NOMO-1 (cell line): Measurements from ENCODE around the gene NAA35.
"Not testable (repeated sequence)": the region's sequence is repeated elsewhere in the genome, so short reads cannot be mapped to it uniquely, and the experiment has no call there.

Experiments
- DNase-seq, 2 experiments: peaks; one replicate each; lab custom pipeline; 2025; ENCODE audit not compliant: unreplicated experiment in 2 of 2; lab: John Stamatoyannopoulos, UW

Gene NAA35

DNA sequence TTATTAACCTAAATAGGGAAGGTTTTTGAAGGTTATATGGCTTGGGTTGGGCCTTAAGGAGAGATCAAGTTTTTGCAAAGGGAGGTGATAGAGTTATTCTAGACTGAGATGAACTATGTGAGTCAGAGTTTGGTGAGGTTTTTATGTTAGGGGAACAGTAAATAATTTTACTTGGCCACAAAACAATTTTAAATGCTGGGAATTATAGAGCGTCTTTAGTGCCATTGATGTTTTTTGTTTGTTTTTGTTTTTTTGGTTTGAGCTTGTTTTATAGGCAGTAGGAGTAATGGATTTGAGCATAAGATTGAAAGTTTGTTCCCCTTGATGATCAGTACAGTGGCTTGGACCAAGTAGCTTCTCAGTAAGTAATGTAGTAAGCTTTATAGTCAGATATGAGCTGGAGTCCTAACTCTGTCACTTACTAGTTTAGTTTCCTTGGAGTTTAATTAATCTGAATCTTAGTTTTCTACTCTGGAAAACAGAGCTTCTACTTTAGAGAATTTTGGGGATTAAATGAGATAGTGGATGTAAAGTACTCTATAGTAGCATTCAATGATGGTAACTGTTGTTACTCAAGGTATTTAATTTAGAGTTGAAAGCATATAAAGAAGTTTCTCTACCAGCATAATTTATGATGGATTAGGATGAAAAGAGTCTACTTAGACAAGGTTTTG, 2.9 kb downstream of the NAA35 start:
- DNase-seq, result no peak

DNA sequence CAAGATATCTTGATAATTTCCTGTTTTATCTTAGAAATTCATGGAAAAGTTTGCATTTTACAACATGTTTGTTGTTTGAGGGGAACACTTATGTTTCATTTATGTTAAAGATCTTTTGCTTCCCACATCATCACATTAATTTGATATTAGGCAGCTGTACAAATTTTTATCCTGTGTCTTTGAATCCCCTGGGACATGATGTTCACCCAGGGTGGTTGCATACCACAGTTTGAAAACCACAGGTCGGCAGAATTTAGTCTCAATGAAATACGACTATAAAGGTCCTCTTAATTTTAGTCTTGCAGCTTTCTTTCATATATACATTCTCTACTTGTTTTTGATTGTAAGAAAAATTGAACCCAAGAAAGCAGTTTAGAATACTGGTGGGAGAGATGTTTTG, 3.7 kb downstream of the NAA35 start:
- no peak for DNase-seq

DNA sequence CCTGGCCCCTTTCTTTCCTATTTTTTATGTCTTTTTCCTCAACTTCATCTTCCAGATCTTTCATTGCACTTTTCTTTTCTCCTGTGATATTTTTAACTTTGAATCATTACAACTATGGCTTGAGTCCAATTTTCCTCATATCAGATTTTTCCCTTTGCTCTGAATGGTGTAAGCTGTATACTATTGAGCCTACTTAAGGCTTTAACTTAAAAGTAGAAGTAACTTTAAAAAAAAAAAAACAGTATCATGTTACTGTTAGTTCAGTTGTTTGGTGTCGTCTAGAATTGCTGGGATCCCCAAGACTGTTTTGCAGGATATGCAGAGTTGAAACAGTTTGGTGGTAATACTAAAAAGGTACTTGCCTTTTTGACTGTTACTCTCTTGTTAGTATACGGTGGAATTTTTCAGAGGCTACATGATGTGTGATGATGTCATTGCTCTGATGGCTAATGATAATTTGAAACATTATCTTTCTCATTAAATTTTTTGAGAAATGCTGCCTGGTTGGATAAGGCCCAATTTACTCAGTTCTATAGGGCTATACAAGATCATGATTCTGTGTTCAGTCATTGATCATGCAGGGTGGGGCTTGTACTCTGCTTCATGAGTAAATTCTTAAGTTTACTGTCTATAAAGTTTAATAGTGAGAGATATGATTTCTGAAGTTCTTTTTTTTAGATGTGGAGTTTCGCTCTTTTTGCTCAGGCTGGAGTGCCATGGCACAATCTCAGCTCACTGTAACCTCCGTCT, 8.8 kb downstream of the NAA35 start:
- no peak for DNase-seq

DNA sequence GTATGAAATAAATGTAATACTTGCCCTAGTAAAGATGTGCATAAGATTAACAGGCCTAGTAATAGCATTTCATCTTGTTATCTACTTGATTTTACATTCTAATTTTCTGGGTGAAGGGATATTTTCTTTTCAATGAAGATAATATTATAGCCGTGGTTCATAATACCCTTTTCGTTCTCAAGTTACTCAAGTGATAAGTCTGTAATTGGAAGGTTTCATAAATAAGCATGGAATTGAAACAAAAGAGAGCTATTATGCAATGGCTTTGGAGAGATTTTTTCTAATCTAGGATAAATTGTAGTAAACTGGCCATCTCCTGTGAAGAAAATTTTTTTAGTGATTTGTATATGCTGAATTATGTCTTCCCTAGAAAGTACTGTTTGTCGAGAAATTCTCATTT, 19.0 kb downstream of the NAA35 start:
- no peak for DNase-seq

DNA sequence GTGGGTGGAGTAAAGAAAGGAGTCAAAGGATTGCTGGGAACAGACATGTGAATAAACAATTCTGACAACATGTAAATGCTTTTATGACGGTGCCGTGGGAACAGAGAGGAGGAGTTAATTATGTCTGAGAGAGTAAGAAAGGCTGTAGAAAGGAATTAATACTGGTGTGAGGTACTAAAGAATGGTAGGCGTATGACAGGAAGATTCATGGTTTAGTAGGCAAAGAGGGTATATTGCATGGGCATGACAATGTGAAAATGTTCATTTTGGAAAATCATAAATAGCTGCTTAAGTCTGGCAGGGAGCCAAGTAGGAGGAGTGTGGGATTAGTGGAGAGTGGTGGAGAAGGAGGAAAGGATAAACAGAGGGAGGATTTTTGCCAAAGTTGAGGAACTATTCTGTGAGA, 19.7 kb downstream of the NAA35 start:
- DNase-seq, result no peak

DNA sequence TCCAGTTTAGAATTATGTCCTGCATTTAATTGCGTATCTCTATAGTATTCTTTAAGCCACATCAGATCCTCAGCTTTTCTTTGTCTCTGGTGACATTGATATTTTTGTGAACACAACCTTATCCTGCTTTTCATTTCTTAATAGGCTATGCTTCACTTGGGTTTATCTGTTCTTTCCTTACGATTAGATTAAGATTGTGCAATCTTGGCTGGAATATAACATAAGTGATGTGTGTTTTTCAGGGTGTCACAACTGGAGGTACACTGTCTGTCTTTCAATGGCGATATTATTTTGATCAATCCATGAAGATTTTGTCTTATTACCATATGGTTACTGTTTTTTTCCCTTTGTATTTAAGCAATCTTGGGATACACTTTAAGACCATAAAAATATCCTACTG, 23.6 kb downstream of the NAA35 start:
- DNase-seq, result no peak

DNA sequence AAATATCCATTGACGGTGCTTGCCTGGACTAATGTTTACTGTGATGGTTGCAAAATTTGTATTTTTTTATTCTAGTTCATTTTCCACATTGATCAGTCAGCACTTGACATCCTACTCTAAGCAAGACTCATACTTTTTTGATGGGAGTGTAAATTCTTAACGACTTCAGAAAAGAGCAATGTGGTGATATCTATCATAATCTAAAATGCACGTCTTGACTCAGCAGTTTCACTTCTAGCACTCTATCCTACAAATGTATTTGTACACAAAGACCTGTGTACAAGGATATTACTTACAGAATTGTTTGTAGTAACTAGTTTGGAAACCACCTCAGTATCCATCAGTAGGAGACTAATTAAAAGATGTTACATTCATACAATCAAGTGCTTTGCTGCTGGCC, 24.0 kb downstream of the NAA35 start:
- DNase-seq, result no peak

DNA sequence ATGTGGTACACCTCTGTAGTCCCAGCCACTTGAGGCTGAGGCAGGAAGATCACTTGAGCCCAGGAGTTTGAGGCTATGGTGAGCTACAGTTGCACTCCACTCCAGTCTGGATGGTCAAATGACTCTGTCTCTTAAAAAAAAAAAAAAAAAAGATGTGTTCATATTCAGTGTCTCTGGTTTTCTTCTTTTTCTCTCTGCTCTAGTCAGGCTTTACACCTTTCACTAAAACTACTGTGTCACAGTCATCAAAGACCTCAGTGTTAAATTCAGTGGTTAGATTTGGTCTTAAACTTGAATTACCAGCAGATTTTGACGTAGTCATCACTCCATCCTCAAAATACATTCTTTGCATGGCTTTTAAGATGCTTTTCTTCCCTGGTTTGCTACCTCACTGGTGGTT, 28.8 kb downstream of the NAA35 start:
- DNase-seq, result no peak

DNA sequence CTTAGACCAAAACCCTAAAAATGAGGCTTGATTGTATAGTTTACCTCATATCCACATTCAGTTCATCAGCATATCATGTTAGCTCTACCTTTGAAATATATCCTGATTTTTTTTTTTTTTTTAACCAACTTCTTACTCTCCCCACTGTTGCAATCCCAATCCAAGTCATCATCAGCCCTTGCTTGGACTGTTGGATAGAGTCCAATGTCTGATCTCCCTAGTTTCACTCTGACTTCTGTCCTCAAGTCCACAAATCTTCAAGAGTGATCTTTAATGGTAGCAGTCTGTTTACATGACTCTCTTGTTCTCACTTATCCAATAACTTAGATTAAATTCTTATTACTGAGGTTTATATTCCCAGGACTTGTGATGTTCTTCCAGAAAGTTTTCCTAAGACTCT, 30.8 kb downstream of the NAA35 start:
- DNase-seq, result no peak

DNA sequence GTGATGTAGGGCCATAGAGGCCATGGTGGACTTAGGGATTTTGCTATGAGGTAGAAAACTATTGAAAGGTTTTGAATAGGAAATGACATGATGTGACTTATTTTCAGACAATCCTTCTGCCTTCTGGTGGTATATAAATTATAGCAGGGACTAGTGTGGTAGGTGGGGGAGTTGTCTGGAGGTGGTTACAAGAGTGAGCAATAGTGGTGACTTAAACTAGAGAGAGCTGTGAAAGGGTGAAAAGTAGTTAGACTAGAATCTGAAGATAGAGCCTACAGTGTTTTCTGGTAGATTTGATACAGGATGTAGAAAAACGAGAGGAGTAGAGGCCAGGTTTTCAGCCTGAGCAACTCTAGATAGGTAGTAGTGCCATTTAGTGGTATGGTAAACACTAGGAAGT, 32.3 kb downstream of the NAA35 start:
- no peak for DNase-seq

DNA sequence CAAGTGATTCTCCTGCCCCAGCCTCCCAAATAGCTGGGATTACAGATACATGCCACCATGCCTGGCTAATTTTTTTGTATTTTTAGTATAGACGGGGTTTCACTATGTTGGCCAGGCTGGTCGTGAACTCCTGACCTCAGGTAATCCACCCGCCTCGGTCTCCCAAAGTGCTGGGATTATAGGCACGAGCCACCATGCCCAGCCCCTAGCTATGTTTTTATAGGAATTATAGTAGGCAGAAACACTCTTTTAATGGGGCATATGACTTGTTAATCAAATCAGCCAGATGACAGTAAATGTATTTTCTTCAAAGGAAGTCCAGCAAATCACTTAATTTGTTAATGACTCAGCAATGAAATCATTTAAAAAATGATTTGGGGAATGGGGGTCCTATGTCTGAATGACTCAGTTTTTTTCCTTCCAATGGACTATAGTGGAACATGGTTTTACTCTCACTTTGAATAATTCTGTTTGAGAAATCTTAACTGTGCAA, 33.2 kb downstream of the NAA35 start:
- DNase-seq, result not testable (repeated sequence)

DNA sequence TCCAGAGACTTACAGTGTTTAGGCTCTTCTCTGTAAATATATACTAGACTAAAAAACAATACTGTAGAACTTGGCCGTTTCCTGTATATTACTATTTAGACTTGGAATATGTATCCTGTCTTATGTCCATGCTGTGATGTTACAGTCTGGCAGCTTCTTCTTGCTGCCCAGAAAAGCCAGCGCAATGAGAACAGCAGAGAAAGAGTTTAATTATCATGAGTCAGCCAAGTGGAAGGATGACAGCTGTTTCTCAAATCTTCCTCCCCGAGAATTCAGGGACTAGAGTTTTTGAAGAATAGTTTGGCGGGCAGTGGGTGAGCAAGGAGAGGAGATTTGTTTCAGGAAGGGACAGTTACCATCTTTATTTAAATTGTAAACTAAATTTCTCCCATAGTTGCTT, 37.5 kb downstream of the NAA35 start:
- no peak for DNase-seq

DNA sequence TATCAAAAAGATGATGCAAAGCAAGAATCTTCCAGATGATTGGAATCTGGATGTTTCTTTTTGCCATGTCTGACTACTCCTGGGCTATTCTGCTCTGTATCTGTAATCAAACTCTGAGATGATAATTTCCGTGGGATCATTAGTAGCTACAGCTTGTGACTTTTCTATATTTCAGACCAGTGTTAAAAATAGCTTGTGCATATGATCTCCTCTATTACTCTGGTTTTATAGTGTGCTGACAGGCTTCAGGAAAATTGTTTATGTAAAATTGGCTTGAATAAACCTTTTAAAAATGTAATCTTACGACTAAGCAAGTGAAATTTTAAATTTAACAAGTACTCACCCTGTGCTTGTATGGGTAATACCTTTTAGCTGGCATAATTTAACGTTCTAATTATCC, 40.4 kb downstream of the NAA35 start:
- no peak for DNase-seq

DNA sequence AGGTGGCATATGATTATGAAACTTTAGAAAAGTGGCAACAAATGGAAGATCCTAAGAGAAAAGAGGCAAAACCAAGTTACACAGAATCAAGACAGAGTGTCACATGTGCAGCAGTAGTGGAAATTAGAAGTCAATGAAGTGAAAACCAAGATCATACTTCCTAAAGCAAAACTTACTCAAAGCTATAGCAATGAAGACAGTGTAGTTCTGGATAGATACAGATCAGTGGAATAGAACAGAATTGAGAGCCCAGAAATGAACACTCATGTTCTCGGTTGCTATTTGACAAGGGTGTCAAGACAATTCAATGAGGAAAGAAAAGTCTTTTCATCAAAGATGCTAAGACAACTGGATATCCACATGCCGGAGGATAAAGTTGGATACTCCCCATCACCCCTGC, 43.5 kb downstream of the NAA35 start:
- no peak for DNase-seq

DNA sequence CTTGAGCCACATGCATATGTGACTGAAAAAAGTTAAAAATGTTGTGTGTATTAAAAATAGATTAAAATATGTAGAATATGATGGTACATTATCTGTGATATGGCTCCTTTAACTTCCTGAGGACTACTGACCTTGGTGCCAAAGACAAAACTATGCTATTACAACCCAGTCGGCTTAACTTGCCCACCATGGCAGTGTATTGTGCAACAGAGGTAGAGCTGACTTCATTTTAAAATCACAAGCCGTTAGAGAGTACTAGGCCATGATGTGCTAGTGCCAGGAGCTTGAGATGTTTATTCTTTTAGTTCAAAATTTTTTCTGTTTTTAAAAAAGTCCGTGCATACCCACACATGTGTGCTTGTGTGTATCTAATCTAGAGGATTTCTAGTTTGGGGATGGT, 46.3 kb downstream of the NAA35 start:
- no peak for DNase-seq

DNA sequence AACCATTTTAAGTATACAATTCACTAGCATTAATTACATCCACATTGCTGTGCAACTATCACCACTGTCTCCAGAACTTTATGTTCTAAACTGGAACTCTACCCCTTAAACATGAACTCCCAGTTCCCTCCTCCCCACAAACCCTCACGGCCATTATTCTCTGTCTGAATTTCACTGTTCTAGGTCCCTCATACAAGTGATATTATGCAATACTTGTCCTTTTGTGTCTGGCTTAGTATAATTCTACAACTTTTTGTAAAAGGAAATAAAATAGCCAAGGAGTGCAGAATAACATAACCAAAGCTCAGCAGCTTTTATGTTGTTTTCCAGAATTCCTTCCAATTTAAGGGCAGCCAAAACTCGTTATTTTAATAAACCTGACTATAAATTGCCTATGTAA, 53.2 kb downstream of the NAA35 start:
- no peak for DNase-seq

DNA sequence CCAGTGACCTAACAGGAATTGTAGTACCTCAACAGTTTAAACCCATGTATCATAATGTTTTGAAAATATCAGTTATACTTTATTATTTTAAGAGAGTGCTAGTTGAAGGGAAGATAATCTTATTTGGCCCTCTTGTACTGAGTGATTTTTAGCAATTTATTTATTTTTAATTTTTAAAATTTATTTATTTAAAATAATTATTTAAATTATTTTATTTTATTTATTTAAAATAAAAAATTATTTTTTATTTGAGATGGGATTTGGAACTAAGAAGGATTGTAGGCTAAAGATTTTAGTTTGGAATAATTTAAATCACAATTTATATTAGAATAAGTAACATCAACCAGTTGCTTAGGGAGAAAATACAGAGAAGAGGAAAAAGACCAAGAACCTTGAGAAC, 54.2 kb downstream of the NAA35 start:
- no peak for DNase-seq

DNA sequence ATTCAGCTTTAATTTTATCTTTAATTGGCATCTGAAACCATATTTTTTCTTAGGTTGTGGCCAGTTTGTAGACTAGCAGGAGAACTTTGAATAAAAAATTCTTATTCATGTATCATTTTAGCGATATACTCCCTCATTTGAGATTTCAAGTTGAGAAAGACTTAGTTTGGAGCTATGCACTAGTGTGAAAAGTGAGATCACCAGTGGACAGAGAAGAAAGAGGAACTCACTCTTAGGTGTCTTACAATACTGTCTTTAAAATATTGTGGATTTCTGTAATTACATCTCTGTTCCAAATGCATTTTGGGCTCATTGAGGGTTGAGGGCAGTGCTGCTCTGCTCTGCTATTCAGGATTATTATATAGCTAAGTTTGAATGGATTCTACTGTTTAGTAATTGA, 54.7 kb downstream of the NAA35 start:
- DNase-seq, result peak in 1 of 2 experiments; percentile 1

DNA sequence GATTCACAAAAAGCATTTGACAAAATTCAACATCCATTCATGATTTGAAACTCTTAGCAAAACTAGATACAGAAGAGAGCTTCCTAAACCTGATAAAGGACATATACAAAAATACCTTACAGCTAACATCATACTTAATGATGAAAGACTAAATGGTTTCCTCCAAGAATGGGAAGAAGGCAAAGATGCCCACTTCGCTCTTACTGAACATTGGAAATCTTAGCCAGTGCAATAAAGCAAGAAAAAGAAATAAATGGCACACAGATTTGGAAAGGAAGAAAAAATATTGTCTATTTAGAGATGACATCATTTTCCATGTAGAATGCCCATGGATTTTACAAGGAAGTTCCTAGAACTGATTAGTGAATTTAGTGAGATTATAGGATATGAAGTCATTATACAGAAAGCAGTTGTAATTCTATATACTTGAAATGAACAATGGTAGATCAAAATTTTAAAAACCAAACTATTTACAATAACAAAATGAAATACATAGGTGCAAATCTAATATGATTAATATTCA, 64.4 kb downstream of the NAA35 start:
- no peak for DNase-seq

DNA sequence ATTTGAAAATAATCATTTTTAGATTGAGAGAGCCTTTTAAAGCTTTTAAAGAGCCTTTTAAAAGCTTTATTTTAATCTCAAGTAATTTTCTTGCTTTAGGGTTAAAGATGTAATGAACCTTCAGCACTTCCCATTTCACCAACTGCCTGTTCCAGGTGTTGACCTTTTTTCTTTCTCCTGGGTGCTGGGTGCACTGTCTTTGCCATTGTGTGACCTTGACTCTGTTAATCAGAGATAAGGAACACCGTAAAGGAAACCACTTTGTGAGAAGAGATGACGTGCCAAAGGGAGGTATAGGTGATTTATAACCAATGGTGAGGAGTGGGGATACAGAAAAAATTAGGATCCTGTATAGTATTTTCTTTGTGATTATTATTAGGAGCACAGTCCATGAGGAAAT, 68.2 kb downstream of the NAA35 start:
- no peak for DNase-seq

DNA sequence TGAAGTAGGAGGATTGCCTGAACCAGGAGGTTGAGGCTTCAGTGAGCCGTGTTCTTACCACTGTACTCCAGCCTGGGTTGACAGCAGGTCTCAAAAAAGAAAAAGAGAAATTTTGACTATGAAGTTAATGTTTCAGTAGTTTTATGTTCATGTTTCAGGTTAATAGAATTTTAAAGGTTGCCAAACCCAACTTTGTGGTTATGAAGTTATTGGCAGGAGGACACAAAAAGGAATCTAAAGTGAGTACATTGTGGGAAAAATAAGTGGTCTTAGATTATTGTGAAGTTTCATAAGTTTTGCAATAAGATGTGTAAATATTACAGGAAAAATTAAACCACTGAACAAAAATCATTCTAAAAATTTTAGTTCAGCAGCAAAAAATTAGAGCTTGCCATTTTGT, 79.8 kb downstream of the NAA35 start:
- no peak for DNase-seq

DNA sequence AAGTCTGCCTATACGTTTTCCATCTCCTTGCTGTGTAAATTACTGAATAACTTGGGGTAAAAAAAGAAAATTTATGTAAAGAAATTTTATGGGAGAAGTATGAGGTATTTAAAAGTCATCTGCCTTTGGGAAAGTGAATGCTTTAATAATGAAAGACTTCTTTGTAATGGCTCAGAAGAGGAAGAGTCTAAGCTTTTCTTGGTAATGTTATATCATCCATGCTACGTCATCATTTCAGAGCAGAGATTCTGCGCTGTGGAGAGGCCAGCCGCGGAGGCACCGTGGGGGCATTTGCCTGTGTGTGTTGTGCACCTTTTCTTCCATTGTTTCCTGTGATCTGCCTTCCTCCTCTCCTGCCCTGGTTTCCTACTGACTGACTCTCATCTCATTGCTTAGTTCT, 80.2 kb downstream of the NAA35 start:
- DNase-seq, result no peak
